ENCODE data around the gene ZDHHC16. TPM values are rescaled to one million over a fixed set of nuclear protein-coding genes. Genes with fewer than 3 reads are reported as not detected.

ZDHHC16 gene
- total RNA-seq, 2 experiments from 2014 or later = 42.5 to 43.6 TPM

- Mint-ChIP-seq H3K4me1 (ENCODE audit: low read depth) (peaks cover 33% of the 10 kb centered on the region), H3K36me3 (peaks cover 7% of the 10 kb centered on the region)
These were observed 52.3 kb downstream of the ZDHHC16 start, which contains the start of gene MMS19 for GRCh38 chr10:97498076-97498840. Gene MMS19, minus strand, starts transcription at chr10:97498422. Its CDS starts 38 bp downstream, at chr10:97498384.

GRCh38 chr10:97498841-97499560 lies 53.0 kb downstream of the ZDHHC16 start, which contains the start of gene UBTD1:
Gene UBTD1, plus strand, starts transcription at chr10:97498924. Its CDS starts 280 bp downstream, at chr10:97499204.
- CTCF ChIA-PET = interaction anchor here (0.7 to 2.8 kb wide), 7 partner anchors 18 to 66 kb away, joined by 3 to 18 read pairs (median 3); no protein-coding TSS in a partner anchor
- DNase-seq = peak; percentile 41
- Mint-ChIP-seq H3K27ac (peak within 1 kb of the TSS; percentile 97), H3K36me3 (peaks cover 5% of the 10 kb centered on the region), H3K4me3 (peak within 1 kb of the TSS; percentile 98), H3K27me3 (peaks cover 23% of the 10 kb centered on the region), H3K4me1 (ENCODE audit: low read depth) (peaks cover 31% of the 10 kb centered on the region), H3K9me3 (no peaks in the 10 kb centered on the region)
- POLR2A ChIA-PET = interaction anchor here (0.6 to 1.8 kb wide), 2 partner anchors 54 to 98 kb away, joined by 3 to 9 read pairs; partner anchors contain the start of gene RRP12
- intact Hi-C loops (cut with micrococcal nuclease) = loop anchor here (1.0 to 5.0 kb wide), 8 partner anchors 37 to 188 kb away; partner anchors contain the start of genes AVPI1, EXOSC1, PI4K2A and RRP12

More at GRCh38 chr10:97498076-97498840, 52.3 kb downstream of the ZDHHC16 start, which contains the start of gene MMS19:
- intact Hi-C loops (cut with micrococcal nuclease) = loop anchor here (1.0 to 5.0 kb wide), 8 partner anchors 36 to 189 kb away; partner anchors contain the start of genes AVPI1, EXOSC1, PI4K2A and RRP12
- H3K27me3 Mint-ChIP-seq = peaks cover 23% of the 10 kb centered on the region
- peak within 1 kb of the TSS; percentile 98 for H3K4me3 Mint-ChIP-seq
- POLR2A ChIA-PET = interaction anchor here (1.0 to 1.8 kb wide), 3 partner anchors 54 to 165 kb away, joined by 4 to 9 read pairs (median 6); no protein-coding TSS in a partner anchor
- CTCF ChIA-PET = interaction anchor here (1.4 to 2.8 kb wide), 2 partner anchors 34 to 55 kb away, joined by 4 to 18 read pairs; no protein-coding TSS in a partner anchor
- peak within 1 kb of the TSS; percentile 97 for H3K27ac Mint-ChIP-seq
- H3K9me3 Mint-ChIP-seq = no peaks in the 10 kb centered on the region
- DNase-seq = peak; percentile 99

- no peak overlapping the region for H3K27ac Mint-ChIP-seq
- no peaks in the 10 kb centered on the region for H3K9me3 Mint-ChIP-seq
- no peak for DNase-seq
These were observed 53.8 kb downstream of the ZDHHC16 start for GRCh38 chr10:97499561-97500296.

GRCh38 chr10:97500297-97500575 lies 54.3 kb downstream of the ZDHHC16 start:
- H3K9me3 Mint-ChIP-seq = no peaks in the 10 kb centered on the region
- intact Hi-C loops (cut with micrococcal nuclease) = no loop called here
- no peak for DNase-seq
- CTCF ChIA-PET = interaction anchor here (1.3 to 2.8 kb wide), 3 partner anchors 34 to 53 kb away, joined by 3 to 18 read pairs (median 8); no protein-coding TSS in a partner anchor
- H3K4me3 Mint-ChIP-seq = no peak overlapping the region
- peaks cover 19% of the 10 kb centered on the region for H3K4me1 Mint-ChIP-seq (ENCODE audit: low read depth)
- POLR2A ChIA-PET = interaction anchor here (0.6 kb wide), 1 partner anchor 141 kb away, joined by 3 read pairs; no protein-coding TSS in a partner anchor
- H3K36me3 Mint-ChIP-seq = peaks cover 2% of the 10 kb centered on the region
- H3K27me3 Mint-ChIP-seq = peaks cover 23% of the 10 kb centered on the region
- H3K27ac Mint-ChIP-seq = no peak overlapping the region

More at GRCh38 chr10:97499561-97500296, 53.8 kb downstream of the ZDHHC16 start:
- Mint-ChIP-seq H3K36me3 (peaks cover 2% of the 10 kb centered on the region), H3K27me3 (peaks cover 23% of the 10 kb centered on the region), H3K4me3 (peak overlapping the region; percentile 44), H3K4me1 (ENCODE audit: low read depth) (peaks cover 24% of the 10 kb centered on the region)
- ChIA-PET CTCF (interaction anchor here (0.7 to 2.8 kb wide), 7 partner anchors 18 to 66 kb away, joined by 3 to 18 read pairs (median 3); no protein-coding TSS in a partner anchor), POLR2A (interaction anchor here (0.6 to 1.8 kb wide), 2 partner anchors 55 to 142 kb away, joined by 3 to 9 read pairs; no protein-coding TSS in a partner anchor)
- intact Hi-C loops (cut with micrococcal nuclease) = loop anchor here (2.0 to 5.0 kb wide), 3 partner anchors 37 to 53 kb away; no protein-coding TSS in a partner anchor

- ChIA-PET POLR2A (no interaction called here), CTCF (interaction anchor here (1.5 kb wide), 1 partner anchor 51 kb away, joined by 6 read pairs; no protein-coding TSS in a partner anchor)
- H3K4me1 Mint-ChIP-seq (ENCODE audit: low read depth) = peaks cover 4% of the 10 kb centered on the region
- no peak for DNase-seq
- peaks cover 2% of the 10 kb centered on the region for H3K36me3 Mint-ChIP-seq
- intact Hi-C loops (cut with micrococcal nuclease) = no loop called here
- H3K27ac Mint-ChIP-seq = no peak overlapping the region
- H3K9me3 Mint-ChIP-seq = no peaks in the 10 kb centered on the region
- peaks cover 23% of the 10 kb centered on the region for H3K27me3 Mint-ChIP-seq
- H3K4me3 Mint-ChIP-seq = no peak overlapping the region
These were observed 56.9 kb downstream of the ZDHHC16 start for GRCh38 chr10:97502916-97503315.

- no peak overlapping the region for H3K27ac Mint-ChIP-seq
- H3K4me3 Mint-ChIP-seq = no peak overlapping the region
- peaks cover 4% of the 10 kb centered on the region for H3K4me1 Mint-ChIP-seq (ENCODE audit: low read depth)
- DNase-seq = no peak
- H3K27me3 Mint-ChIP-seq = peaks cover 23% of the 10 kb centered on the region
- no peaks in the 10 kb centered on the region for H3K36me3 Mint-ChIP-seq
- POLR2A ChIA-PET = no interaction called here
- no peaks in the 10 kb centered on the region for H3K9me3 Mint-ChIP-seq
- intact Hi-C loops (cut with micrococcal nuclease) = no loop called here
- CTCF ChIA-PET = no interaction called here
These were observed 57.4 kb downstream of the ZDHHC16 start for GRCh38 chr10:97503406-97503805.

- Mint-ChIP-seq H3K9me3 (no peaks in the 10 kb centered on the region), H3K27me3 (peaks cover 17% of the 10 kb centered on the region), H3K4me3 (no peak overlapping the region), H3K27ac (no peak overlapping the region), H3K4me1 (ENCODE audit: low read depth) (peaks cover 5% of the 10 kb centered on the region), H3K36me3 (no peaks in the 10 kb centered on the region)
- ChIA-PET CTCF (interaction anchor here (0.5 to 0.9 kb wide), 2 partner anchors 29 to 46 kb away, joined by 3 to 5 read pairs; no protein-coding TSS in a partner anchor), POLR2A (no interaction called here)
- intact Hi-C loops (cut with micrococcal nuclease) = no loop called here
- DNase-seq = no peak
These were observed 59.2 kb downstream of the ZDHHC16 start for GRCh38 chr10:97505152-97505551.

- intact Hi-C loops (cut with micrococcal nuclease) = no loop called here
- ChIA-PET POLR2A (no interaction called here), CTCF (no interaction called here)
- DNase-seq = no peak
- H3K27me3 Mint-ChIP-seq = peaks cover 6% of the 10 kb centered on the region
- H3K36me3 Mint-ChIP-seq = no peaks in the 10 kb centered on the region
- no peaks in the 10 kb centered on the region for H3K9me3 Mint-ChIP-seq
- no peak overlapping the region for H3K4me3 Mint-ChIP-seq
- H3K4me1 Mint-ChIP-seq (ENCODE audit: low read depth) = peaks cover 5% of the 10 kb centered on the region
- H3K27ac Mint-ChIP-seq = no peak overlapping the region
These were observed 60.4 kb downstream of the ZDHHC16 start for GRCh38 chr10:97506199-97506991.

Measured in activated CD4-positive, alpha-beta memory T cell treated with anti-CD3 and anti-CD28 coated beads for 36 hours (primary cell).